K562 (cell line): ENCODE measurements around the gene TK1.

ENCODE experiments used
- JUN ChIP-seq, 2 experiments: sonication (generic) in 1 of 2; formaldehyde crosslinking in 1 of 2; IDR thresholded peaks; 2 replicates each; pipeline versions ENCODE4 v1.6.1 to v1.8.0; 2012 to 2022; ENCODE audit warnings: borderline replicate concordance in 2 of 2, mild to moderate bottlenecking in 2 of 2, improper control_type of control experiment in 1 of 2, low read depth in 1 of 2, low read length in 1 of 2, missing genetic modification reagents in 1 of 2
- MAX ChIP-seq: sonication (generic); formaldehyde crosslinking; IDR thresholded peaks from 2 replicates; pipeline ENCODE4 v1.9.0; 2022; ENCODE audit warnings: mild to moderate bottlenecking, missing genetic modification reagents
- ZBTB26 ChIP-seq: fragments of 450-650 bp; formaldehyde crosslinking; IDR thresholded peaks from 2 replicates; pipeline ENCODE4 v1.4.0; 2022; ENCODE audit warnings: missing genetic modification characterization

- no peak for TF ChIP-seq ZBTB26 (CRISPR knock-in tag)
- no peak for TF ChIP-seq MAX (CRISPR knock-in tag)
- no peak for TF ChIP-seq JUN (IDR thresholded peaks at IDR 0.05; ENCODE audit: borderline replicate concordance, low read depth, low read length)
- no peak for TF ChIP-seq JUN (CRISPR knock-in tag; IDR thresholded peaks at IDR 0.05; ENCODE audit: borderline replicate concordance)
Observed at GRCh38 chr17:78146881-78147280, 40.0 kb downstream of the TK1 start.
